H1 (cell line): ENCODE results near the gene CTTNBP2NL. TPM values are rescaled to one million over a fixed set of nuclear protein-coding genes. Genes with fewer than 3 reads are reported as not detected.

Source experiments
- CTCF ChIA-PET: fragments of 300-600 bp; sonication (Branson Sonifier 250); formaldehyde crosslinking; loops from one replicate; lab custom pipeline; 2021; ENCODE audit not compliant: partially characterized antibody; lab: Charles Lee
- POLR2A ChIA-PET: fragments of 300-600 bp; sonication (Branson Sonifier 250); formaldehyde crosslinking; loops from one replicate; lab custom pipeline; 2021; ENCODE audit warnings: inconsistent platforms; ENCODE audit not compliant: partially characterized antibody; lab: Charles Lee
- DNase-seq, 2 experiments: peaks; one replicate each; pipeline versions ENCODE4 v3.0.0 to v3.0.0-alpha.2; 2010 to 2022; ENCODE audit warnings: low spot score in 2 of 2, low read depth in 1 of 2, mixed read lengths in 1 of 2
- FAIRE-seq: peaks from 2 replicates; lab custom pipeline; 2011; peaks lifted over from hg19 to GRCh38; lab: Jason Lieb, UNC
- H2AFZ ChIP-seq: 2 replicates; pipeline ENCODE4 v1.8.1; 2012; ENCODE audit warnings: low read length, inconsistent platforms
- H2AK5ac ChIP-seq: 2 replicates; pipeline ENCODE4 v1.6.1; 2013; ENCODE audit warnings: low read depth, low read length
- H2BK120ac ChIP-seq: replicated peaks from 2 replicates; pipeline ENCODE3; 2013; ENCODE audit warnings: low read depth, low read length, inconsistent platforms
- H2BK12ac ChIP-seq: 2 replicates; pipeline ENCODE4 v1.6.1; 2013; ENCODE audit warnings: low read depth, low read length
- H2BK15ac ChIP-seq: 2 replicates; pipeline ENCODE4 v1.6.1; 2013; ENCODE audit warnings: low read length
- H2BK20ac ChIP-seq: 2 replicates; pipeline ENCODE4 v1.6.1; 2013; ENCODE audit warnings: low read length
- H2BK5ac ChIP-seq: 2 replicates; pipeline ENCODE4 v1.6.1; 2013; ENCODE audit warnings: low read depth, low read length
- H3K14ac ChIP-seq: 2 replicates; pipeline ENCODE4 v1.6.1; 2013; ENCODE audit warnings: inconsistent platforms; ENCODE audit not compliant: insufficient read length
- H3K18ac ChIP-seq: 2 replicates; pipeline ENCODE4 v1.6.1; 2013; ENCODE audit warnings: low read length; ENCODE audit errors: extremely low read depth
- H3K23ac ChIP-seq: 2 replicates; pipeline ENCODE4 v1.6.1; 2013; ENCODE audit warnings: inconsistent platforms; ENCODE audit not compliant: insufficient read length
- H3K23me2 ChIP-seq: 2 replicates; pipeline ENCODE4 v1.6.1; 2013; ENCODE audit warnings: low read depth, low read length
- H3K27ac ChIP-seq: 2 replicates; pipeline ENCODE4 v1.6.1; 2011; ENCODE audit warnings: low read depth, low read length, inconsistent platforms
- H3K27me3 ChIP-seq, 4 experiments: replicated peaks in 1 of 4; 1 replicate in 1 of 4; 2 replicates in 3 of 4; pipeline versions ENCODE4 v1.6.1 to v1.8.1; 2011 to 2013; ENCODE audit warnings: low read length in 3 of 4, mild to moderate bottlenecking in 3 of 4, inconsistent platforms in 2 of 4, mixed read lengths in 2 of 4, moderate library complexity in 1 of 4; ENCODE audit not compliant: control insufficient read depth in 3 of 4, insufficient read depth in 3 of 4; ENCODE audit errors: extremely low read depth in 1 of 4
- H3K36me3 ChIP-seq, 4 experiments: 2 replicates each; pipeline versions ENCODE4 v1.6.1 to v1.8.1; 2011 to 2013; ENCODE audit warnings: mild to moderate bottlenecking in 4 of 4, low read length in 3 of 4, moderate library complexity in 2 of 4, control low read depth in 1 of 4, inconsistent platforms in 1 of 4; ENCODE audit not compliant: insufficient read depth in 4 of 4, control insufficient read depth in 2 of 4
- H3K4ac ChIP-seq: replicated peaks from 2 replicates; pipeline ENCODE3; 2013; ENCODE audit warnings: low read length, low read depth, mixed read lengths, inconsistent platforms; ENCODE audit not compliant: insufficient read length
- H3K4me1 ChIP-seq, 4 experiments: replicated peaks in 1 of 4; 1 replicate in 1 of 4; 2 replicates in 3 of 4; pipeline versions ENCODE4 v1.6.1 to v1.8.1; 2011 to 2013; ENCODE audit warnings: low read length in 3 of 4, inconsistent platforms in 2 of 4, mixed read lengths in 1 of 4; ENCODE audit not compliant: insufficient read depth in 4 of 4, control insufficient read depth in 3 of 4
- H3K4me2 ChIP-seq, 2 experiments: 2 replicates each; pipeline versions ENCODE4 v1.6.1 to v1.8.1; 2011 to 2013; ENCODE audit warnings: low read depth in 2 of 2, low read length in 2 of 2, control low read depth in 1 of 2, inconsistent platforms in 1 of 2, mild to moderate bottlenecking in 1 of 2; ENCODE audit not compliant: insufficient read depth in 1 of 2
- H3K4me3 ChIP-seq, 4 experiments: fragments of 200-600, 300-600 bp in 1 of 4; sonication (generic), shearing (Covaris generic), sonication (Bioruptor Twin) in 1 of 4; 2 replicates each; pipeline versions ENCODE4 v1.5.1 to v1.8.1; 2011 to 2016; ENCODE audit warnings: low read length in 4 of 4, low read depth in 3 of 4, control low read depth in 2 of 4, inconsistent platforms in 2 of 4, mild to moderate bottlenecking in 2 of 4, mixed read lengths in 1 of 4, moderate library complexity in 1 of 4; ENCODE audit not compliant: insufficient read depth in 2 of 4; ENCODE audit errors: extremely low read depth in 1 of 4
- H3K56ac ChIP-seq: replicated peaks from 2 replicates; pipeline ENCODE3; 2013; ENCODE audit warnings: low read depth, mild to moderate bottlenecking, mixed read lengths, low read length, inconsistent platforms; ENCODE audit not compliant: insufficient read length
- H3K79me1 ChIP-seq: 2 replicates; pipeline ENCODE4 v1.6.1; 2013; ENCODE audit warnings: low read depth, low read length, control low read depth
- H3K79me2 ChIP-seq, 2 experiments: 2 replicates each; pipeline versions ENCODE4 v1.6.1 to v1.8.1; 2012 to 2013; ENCODE audit warnings: low read length in 2 of 2, mild to moderate bottlenecking in 2 of 2, inconsistent platforms in 1 of 2; ENCODE audit not compliant: insufficient read depth in 2 of 2, control insufficient read depth in 1 of 2
- H3K9ac ChIP-seq, 4 experiments: replicated peaks in 1 of 4; 1 replicate in 1 of 4; 2 replicates in 3 of 4; pipeline versions ENCODE4 v1.6.1 to v1.8.1; 2011 to 2013; ENCODE audit warnings: low read depth in 3 of 4, low read length in 3 of 4, control low read depth in 2 of 4, mild to moderate bottlenecking in 2 of 4, moderate library complexity in 2 of 4, inconsistent platforms in 1 of 4; ENCODE audit errors: extremely low read depth in 1 of 4
- H3K9me3 ChIP-seq, 2 experiments: 2 replicates each; pipeline versions ENCODE4 v1.6.1 to v1.8.1; 2012 to 2013; ENCODE audit warnings: mild to moderate bottlenecking in 2 of 2, moderate library complexity in 2 of 2, control low read depth in 1 of 2, inconsistent platforms in 1 of 2, low read depth in 1 of 2, low read length in 1 of 2, mixed read lengths in 1 of 2; ENCODE audit not compliant: insufficient read depth in 2 of 2
- H4K20me1 ChIP-seq, 2 experiments: replicated peaks in 1 of 2; 2 replicates each; pipeline versions ENCODE3 to v1.8.1; 2011 to 2013; ENCODE audit warnings: inconsistent platforms in 2 of 2, low read length in 2 of 2, mild to moderate bottlenecking in 1 of 2; ENCODE audit not compliant: insufficient read depth in 2 of 2, control insufficient read depth in 1 of 2
- H4K5ac ChIP-seq: 2 replicates; pipeline ENCODE4 v1.6.1; 2013; ENCODE audit warnings: low read length, low read depth, mixed read lengths, inconsistent platforms; ENCODE audit not compliant: insufficient read length
- H4K8ac ChIP-seq: 2 replicates; pipeline ENCODE4 v1.8.0; 2013; ENCODE audit warnings: mild to moderate bottlenecking, moderate library complexity, low read length, inconsistent platforms; ENCODE audit not compliant: insufficient read depth; ENCODE audit errors: extremely low read depth
- H4K91ac ChIP-seq: replicated peaks from 2 replicates; pipeline ENCODE3; 2013; ENCODE audit warnings: low read length, mixed read lengths, inconsistent platforms; ENCODE audit not compliant: insufficient read length
- BACH1 ChIP-seq: IDR thresholded peaks from 2 replicates; pipeline ENCODE4 v1.6.1; 2012; ENCODE audit warnings: low read length, improper control_type of control experiment
- CBX5 ChIP-seq: fragments of 300-800, 300-1000 bp; sonication (generic); IDR thresholded peaks from 2 replicates; pipeline ENCODE4 v1.7.1; 2016; ENCODE audit warnings: antibody characterized with exemption, low read length, low read depth
- CBX8 ChIP-seq: fragments of 300-800, 300-1000 bp; sonication (generic); IDR thresholded peaks from 2 replicates; pipeline ENCODE4 v1.7.1; 2016; ENCODE audit warnings: low read depth, low read length, borderline replicate concordance
- CREB1 ChIP-seq: IDR thresholded peaks from 2 replicates; pipeline ENCODE4 v1.6.1; 2012; ENCODE audit warnings: inconsistent platforms
- SRF ChIP-seq: IDR thresholded peaks from 2 replicates; pipeline ENCODE4 v1.6.1; 2011; ENCODE audit warnings: mild to moderate bottlenecking, low read depth, low read length, moderate library complexity
- WGBS, 2 experiments: shearing (Covaris generic) in 1 of 2; methylation state at CpG; one replicate each; pipeline versions ENCODE4 v1.1.6 to v1.1.7; 2013 to 2015; ENCODE audit warnings: low lambda C conversion rate in 2 of 2, mixed read lengths in 2 of 2, inconsistent platforms in 1 of 2, low coverage in 1 of 2, missing lambda C conversion rate in 1 of 2; ENCODE audit not compliant: insufficient replicate concordance in 2 of 2, insufficient coverage in 1 of 2, insufficient read length in 1 of 2; ENCODE audit errors: extremely low coverage in 1 of 2, missing lambda C conversion rate in 1 of 2; 5-methylcytosine and 5-hydroxymethylcytosine counted together
- polyA plus RNA-seq, 7 experiments: library from polyadenylated mRNA; depleted of rRNA in 3 of 7; stranded (reverse) in 5 of 7; unstranded in 2 of 7; fragments of >200 nt in 5 of 7; fragments of 200-250 nt in 2 of 7; gene quantifications; 1 replicate in 5 of 7; 2 replicates in 1 of 7; 4 replicates in 1 of 7; pipeline versions ENCODE4 v1.2.1 to v1.2.3, GENCODE V29; 2011 to 2013; ENCODE audit warnings: missing spikeins in 2 of 7, mixed read lengths in 2 of 7
- total RNA-seq: library from RNA; stranded (reverse); fragmentation: NEBNext Ultra II Directional; extraction: Animal tissue kit (Norgen Biotek cat#: 25700); gene quantifications from 2 replicates; pipeline ENCODE4 v1.2.1, GENCODE V29; 2021
- TF ChIP-seq, protein P1 (sequence below): IDR thresholded peaks from 2 replicates; pipeline ENCODE4 v1.6.1; 2012; ENCODE audit warnings: inconsistent platforms

The CTTNBP2NL gene
- total and polyA plus RNA-seq, 2 of the 8 experiments (the other 6 are each of a cell fraction or from before 2014, with no cell fraction given), result 6.4 to 35.1 TPM

GRCh38 chr1:112389689-112390088 is 6.3 kb upstream of the CTTNBP2NL start:
- Histone ChIP-seq H2BK5ac (no peak overlapping the region), H2AFZ (no peak overlapping the region), H2BK120ac (no peak overlapping the region), H4K8ac (no peak overlapping the region), H3K79me2 (no peaks in the 10 kb centered on the region), H2BK15ac (no peak overlapping the region), H3K4me2 (no peak overlapping the region), H3K79me1 (no peaks in the 10 kb centered on the region), H3K14ac (no peak overlapping the region), H3K4ac (no peak overlapping the region), H4K91ac (no peak overlapping the region), H3K27ac (no peak overlapping the region), H2BK12ac (no peak overlapping the region), H3K4me3 (no peak overlapping the region), H3K23ac (no peak overlapping the region), H3K9me3 (no peaks in the 10 kb centered on the region), H3K23me2 (no peaks in the 10 kb centered on the region), H2BK20ac (no peak overlapping the region), H3K56ac (no peak overlapping the region), H2AK5ac (no peak overlapping the region), H3K36me3 (no peaks in the 10 kb centered on the region), H3K4me1 (peaks cover 2 to 8% (median 3%) of the 10 kb centered on the region in 4 experiments; a peak in 5 of 7 replicates)
- DNase-seq (no peak), FAIRE-seq (no peak)
- 93% methylated on average over 6 of the region's 6 CpGs; no CpG with 5 or more reads in 1 of the 2 experiments for WGBS, 2 experiments
- POLR2A ChIA-PET, result interaction anchor here (0.6 to 0.7 kb wide), 2 partner anchors 267 to 311 kb away, joined by 3 read pairs; no protein-coding TSS in a partner anchor
- CTCF ChIA-PET, result interaction anchor here (0.9 to 5.0 kb wide), 10 partner anchors 10 to 224 kb away, joined by 3 to 80 read pairs (median 15); no protein-coding TSS in a partner anchor
- TF ChIP-seq CBX5 (no peak), CBX8 (no peak), BACH1 (no peak), SRF (no peak), CREB1 (no peak)
- TF ChIP-seq, protein P1, sequence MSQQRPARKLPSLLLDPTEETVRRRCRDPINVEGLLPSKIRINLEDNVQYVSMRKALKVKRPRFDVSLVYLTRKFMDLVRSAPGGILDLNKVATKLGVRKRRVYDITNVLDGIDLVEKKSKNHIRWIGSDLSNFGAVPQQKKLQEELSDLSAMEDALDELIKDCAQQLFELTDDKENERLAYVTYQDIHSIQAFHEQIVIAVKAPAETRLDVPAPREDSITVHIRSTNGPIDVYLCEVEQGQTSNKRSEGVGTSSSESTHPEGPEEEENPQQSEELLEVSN, result no peak
- TF ChIP-seq, all 59 proteins: peak for 0
- no peaks in the 10 kb centered on the region for H3K27me3 ChIP-seq
- H4K20me1 ChIP-seq, result no peaks in the 10 kb centered on the region
- no peak overlapping the region for H3K9ac ChIP-seq
- H3K18ac ChIP-seq, result no peak overlapping the region
- no peak overlapping the region for H4K5ac ChIP-seq
